Upper lobe of right lung (tissue), 1 donor: ENCODE measurements around the gene PHF20. TPM values are rescaled to one million over a fixed set of nuclear protein-coding genes. Genes with fewer than 3 reads are reported as not detected.
A peak's percentile ranks its signal among the peaks of the same experiment; 100 is the strongest.

Experiments used
- ATAC-seq: fragments of 200-7000 bp; cut with Tn5 transposase; one replicate; pipeline ENCODE4 v1.9.1; 2020; ENCODE audit warnings: mild to moderate bottlenecking, moderate library complexity
- DNase-seq: peaks from one replicate; pipeline ENCODE4 v3.0.0-alpha.2; 2020
- H3K27ac ChIP-seq: fragments of 200-600 bp; one replicate; pipeline ENCODE4 v1.8.0; 2022
- H3K27me3 ChIP-seq: fragments of 200-600 bp; one replicate; pipeline ENCODE4 v1.8.0; 2022; ENCODE audit warnings: mild to moderate bottlenecking
- H3K36me3 ChIP-seq: fragments of 200-600 bp; one replicate; pipeline ENCODE4 v1.8.0; 2022
- H3K4me1 ChIP-seq: fragments of 200-600 bp; one replicate; pipeline ENCODE4 v1.8.0; 2022
- H3K4me3 ChIP-seq: fragments of 200-600 bp; one replicate; pipeline ENCODE4 v1.8.0; 2022; ENCODE audit warnings: mild to moderate bottlenecking
- H3K9me3 ChIP-seq: fragments of 200-600 bp; one replicate; pipeline ENCODE4 v1.8.0; 2022
- intact Hi-C: fragments of 100-400 bp; cut with DNase I; formaldehyde crosslinking; loops from one replicate; pipeline ENCODE4 v1.11.0; 2022
- total RNA-seq: library from RNA; stranded (reverse); fragmentation: NEBNext Ultra II Directional; extraction: Animal tissue kit (Norgen Biotek cat#: 25700); gene quantifications from one replicate; pipeline ENCODE4 v1.2.1, GENCODE V29; 2021
- TF ChIP-seq, protein P1 (sequence below): fragments of 200-600 bp; IDR thresholded peaks from one replicate; pipeline ENCODE4 v1.8.0; 2022; ENCODE audit warnings: antibody characterized with exemption
- donor health status: DM: no; HTN: yes; CAD: no; lungs with severe emphysema.

Gene PHF20
- total RNA-seq, 1 donor from 2014 or later: 56.5 TPM

DNA sequence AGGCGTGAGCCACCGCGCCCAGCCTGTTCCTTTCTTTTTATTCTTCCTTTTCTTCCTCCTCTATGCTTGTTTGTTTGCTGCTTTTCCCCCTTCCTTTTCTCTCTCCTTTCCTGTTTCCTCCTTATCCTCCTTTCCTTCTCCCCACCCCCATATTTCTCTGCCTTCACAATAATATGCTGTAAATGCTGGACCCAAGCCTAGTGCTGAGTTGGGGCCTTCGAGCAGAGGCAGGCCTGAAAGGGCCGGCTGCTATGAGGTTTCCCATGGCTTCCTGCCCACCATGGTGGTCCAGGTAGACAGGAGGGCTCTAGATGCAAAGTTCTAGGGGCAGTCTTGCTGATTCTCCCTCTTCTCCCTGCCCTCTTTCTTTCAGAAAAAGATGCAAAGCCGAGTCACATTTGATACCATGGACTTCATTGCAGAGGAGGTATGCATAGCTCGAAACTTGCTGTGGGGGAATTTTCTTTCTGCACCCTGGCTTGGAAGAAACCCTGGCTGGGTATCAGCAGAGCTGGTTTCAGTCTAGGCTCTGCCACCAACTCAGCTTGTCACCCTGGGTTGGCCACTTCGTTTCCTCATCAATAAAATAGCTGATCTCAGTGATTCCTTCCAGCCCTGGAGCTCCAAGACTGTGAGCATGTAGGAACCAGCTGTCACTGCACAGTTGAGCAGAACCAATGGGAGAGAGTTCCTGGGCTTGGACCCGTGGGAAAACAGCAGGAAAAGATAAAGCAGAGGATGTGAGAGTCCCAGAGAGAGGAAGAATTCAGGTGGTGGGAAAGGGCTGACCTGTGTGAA, 204.0 kb downstream of the PHF20 start:
- Histone ChIP-seq H3K4me1 (no peaks in the 10 kb centered on the region), H3K4me3 (no peak overlapping the region), H3K36me3 (no peaks in the 10 kb centered on the region), H3K9me3 (no peaks in the 10 kb centered on the region), H3K27ac (no peak overlapping the region), H3K27me3 (no peaks in the 10 kb centered on the region)
- DNase-seq: no peak
- ATAC-seq: peak; percentile 22
- intact Hi-C loops: no loop called here
- TF ChIP-seq, protein P1, sequence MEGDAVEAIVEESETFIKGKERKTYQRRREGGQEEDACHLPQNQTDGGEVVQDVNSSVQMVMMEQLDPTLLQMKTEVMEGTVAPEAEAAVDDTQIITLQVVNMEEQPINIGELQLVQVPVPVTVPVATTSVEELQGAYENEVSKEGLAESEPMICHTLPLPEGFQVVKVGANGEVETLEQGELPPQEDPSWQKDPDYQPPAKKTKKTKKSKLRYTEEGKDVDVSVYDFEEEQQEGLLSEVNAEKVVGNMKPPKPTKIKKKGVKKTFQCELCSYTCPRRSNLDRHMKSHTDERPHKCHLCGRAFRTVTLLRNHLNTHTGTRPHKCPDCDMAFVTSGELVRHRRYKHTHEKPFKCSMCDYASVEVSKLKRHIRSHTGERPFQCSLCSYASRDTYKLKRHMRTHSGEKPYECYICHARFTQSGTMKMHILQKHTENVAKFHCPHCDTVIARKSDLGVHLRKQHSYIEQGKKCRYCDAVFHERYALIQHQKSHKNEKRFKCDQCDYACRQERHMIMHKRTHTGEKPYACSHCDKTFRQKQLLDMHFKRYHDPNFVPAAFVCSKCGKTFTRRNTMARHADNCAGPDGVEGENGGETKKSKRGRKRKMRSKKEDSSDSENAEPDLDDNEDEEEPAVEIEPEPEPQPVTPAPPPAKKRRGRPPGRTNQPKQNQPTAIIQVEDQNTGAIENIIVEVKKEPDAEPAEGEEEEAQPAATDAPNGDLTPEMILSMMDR: no peak

GRCh38 chr20:35978041-35978513, 206.3 kb downstream of the PHF20 start:
- Histone ChIP-seq H3K4me1 (no peaks in the 10 kb centered on the region), H3K27me3 (no peaks in the 10 kb centered on the region), H3K4me3 (no peak overlapping the region), H3K36me3 (no peaks in the 10 kb centered on the region), H3K9me3 (no peaks in the 10 kb centered on the region), H3K27ac (peak overlapping the region; percentile 11)
- intact Hi-C loops: no loop called here
- TF ChIP-seq, protein P1: no peak
- ATAC-seq: peak; percentile 35
- no peak for DNase-seq

- H3K4me3 ChIP-seq: no peak overlapping the region
- no peaks in the 10 kb centered on the region for H3K4me1 ChIP-seq
- ATAC-seq (no peak), DNase-seq (no peak)
- H3K36me3 ChIP-seq: no peaks in the 10 kb centered on the region
- intact Hi-C loops: no loop called here
- no peaks in the 10 kb centered on the region for H3K9me3 ChIP-seq
- no peak overlapping the region for H3K27ac ChIP-seq
- TF ChIP-seq, protein P1: no peak
- H3K27me3 ChIP-seq: no peaks in the 10 kb centered on the region
These were observed 207.7 kb downstream of the PHF20 start for GRCh38 chr20:35979544-35979943.

DNA sequence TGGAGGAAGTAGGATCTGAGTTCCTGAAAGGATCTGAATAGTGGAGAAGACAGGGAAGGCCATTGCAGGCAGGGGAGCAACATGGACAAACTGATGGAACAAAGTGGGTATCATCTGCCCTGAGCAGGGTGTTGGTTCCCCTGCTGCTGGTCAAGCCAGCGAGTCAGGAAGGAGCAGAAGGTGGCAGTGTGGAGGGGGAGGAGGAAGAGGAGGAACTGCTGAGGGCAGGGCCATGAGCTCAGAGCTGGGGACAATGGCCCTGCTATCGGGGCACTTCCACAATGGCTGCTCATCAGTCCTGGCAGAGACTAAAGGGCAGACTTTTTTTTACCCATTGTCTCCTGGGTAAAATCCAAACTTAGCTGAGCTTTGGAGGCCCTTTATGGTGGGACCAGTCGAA, 210.2 kb downstream of the PHF20 start:
- intact Hi-C loops: no loop called here

GRCh38 chr20:35984382-35984781, 212.6 kb downstream of the PHF20 start:
- H3K27ac ChIP-seq: no peak overlapping the region
- no peak overlapping the region for H3K4me3 ChIP-seq
- no peaks in the 10 kb centered on the region for H3K27me3 ChIP-seq
- H3K4me1 ChIP-seq: no peaks in the 10 kb centered on the region
- no peaks in the 10 kb centered on the region for H3K9me3 ChIP-seq
- peak; percentile 25 for ATAC-seq
- no peaks in the 10 kb centered on the region for H3K36me3 ChIP-seq
- TF ChIP-seq, protein P1: no peak
- intact Hi-C loops: no loop called here
- no peak for DNase-seq

More for the DNA sequence above, 210.2 kb downstream of the PHF20 start:
- TF ChIP-seq, protein P1: no peak
- Histone ChIP-seq H3K4me1 (no peaks in the 10 kb centered on the region), H3K36me3 (no peaks in the 10 kb centered on the region), H3K9me3 (no peaks in the 10 kb centered on the region), H3K27ac (no peak overlapping the region), H3K4me3 (no peak overlapping the region), H3K27me3 (no peaks in the 10 kb centered on the region)
- peak; percentile 41 for ATAC-seq
- DNase-seq: no peak
